B cell (primary cell): Measurements from ENCODE around the gene CHSY3. TPM values are rescaled to one million over a fixed set of nuclear protein-coding genes. Genes with fewer than 3 reads are reported as not detected.

Experiments used
- ATAC-seq: fragments of 200-7000 bp; cut with Tn5 transposase; one replicate; pipeline ENCODE4 v1.10.0; 2021; ENCODE audit warnings: low read depth, mild to moderate bottlenecking, moderate number of reproducible peaks, moderate library complexity
- CTCF ChIA-PET: fragments of 350-600 bp; sonication (Branson Sonifier 250); formaldehyde crosslinking; loops from one replicate; lab custom pipeline; 2021; ENCODE audit warnings: antibody characterized with exemption, inconsistent platforms; lab: Charles Lee
- POLR2A ChIA-PET: fragments of 350-600 bp; sonication (Branson Sonifier 250); formaldehyde crosslinking; loops from one replicate; lab custom pipeline; 2021; ENCODE audit warnings: antibody characterized with exemption; lab: Charles Lee
- DNase-seq: peaks from one replicate; pipeline ENCODE4 v3.0.0; 2013
- H2AFZ ChIP-seq: 2 replicates; pipeline ENCODE4 v1.6.1; 2012; ENCODE audit warnings: mild to moderate bottlenecking, low read depth, low read length; ENCODE audit not compliant: insufficient read depth, poor library complexity, severe bottlenecking
- H3K27ac ChIP-seq, 2 donors: 1 replicate in 1 of 2; 2 replicates in 1 of 2; pipeline ENCODE4 v1.5.1; 2012 to 2013; ENCODE audit warnings: low read length in 2 of 2, mild to moderate bottlenecking in 2 of 2, moderate library complexity in 1 of 2
- H3K27me3 ChIP-seq, 4 experiments: fragments of 200-600 bp in 1 of 4; sonication (generic) in 1 of 4; replicated peaks in 1 of 4; 1 replicate in 2 of 4; 2 replicates in 2 of 4; pipeline versions ENCODE4 v1.6.1 to v1.7.0; 2013 to 2016; ENCODE audit warnings: low read length in 3 of 4, mild to moderate bottlenecking in 2 of 4, mixed read lengths in 1 of 4, moderate library complexity in 1 of 4; ENCODE audit not compliant: insufficient read depth in 4 of 4, control insufficient read depth in 3 of 4; ENCODE audit errors: control extremely low read depth in 1 of 4
- H3K36me3 ChIP-seq, 2 experiments: replicated peaks in 1 of 2; 1 replicate in 1 of 2; 2 replicates in 1 of 2; pipeline versions ENCODE4 v1.6.1 to v1.7.1; 2013; ENCODE audit warnings: low read length in 1 of 2; ENCODE audit not compliant: insufficient read depth in 2 of 2, control insufficient read depth in 1 of 2; ENCODE audit errors: control extremely low read depth in 1 of 2, extremely low read depth in 1 of 2
- H3K4me1 ChIP-seq, 2 donors: fragments of 200-600 bp in 1 of 2; sonication (generic) in 1 of 2; 1 replicate in 1 of 2; 2 replicates in 1 of 2; pipeline versions ENCODE4 v1.5.1 to v1.6.1; 2013 to 2017; ENCODE audit warnings: low read length in 2 of 2; ENCODE audit not compliant: control insufficient read depth in 2 of 2, insufficient read depth in 2 of 2
- H3K4me2 ChIP-seq: replicated peaks from 2 replicates; pipeline ENCODE3; 2012; ENCODE audit warnings: mild to moderate bottlenecking, low read depth, low read length; ENCODE audit not compliant: poor library complexity, severe bottlenecking
- H3K4me3 ChIP-seq, 5 experiments: fragments of 200-600 bp in 1 of 5; sonication (generic) in 1 of 5; 1 replicate in 3 of 5; 2 replicates in 2 of 5; pipeline versions ENCODE4 v1.5.1 to v1.7.0; 2011 to 2016; ENCODE audit warnings: low read length in 4 of 5, mild to moderate bottlenecking in 4 of 5, low read depth in 2 of 5, control low read depth in 1 of 5, moderate library complexity in 1 of 5; ENCODE audit not compliant: insufficient read depth in 1 of 5; ENCODE audit errors: control extremely low read depth in 1 of 5, extremely low read depth in 1 of 5
- H3K79me2 ChIP-seq: fragments of 200-600 bp; sonication (generic); one replicate; pipeline ENCODE4 v1.6.0; 2016; ENCODE audit warnings: low read length; ENCODE audit not compliant: control insufficient read depth, insufficient read depth
- H3K9ac ChIP-seq: fragments of 200-600 bp; sonication (generic); 2 replicates; pipeline ENCODE4 v1.6.1; 2017; ENCODE audit warnings: mild to moderate bottlenecking, low read length, moderate library complexity
- H3K9me3 ChIP-seq, 3 donors: one replicate each; pipeline versions ENCODE4 v1.6.1 to v1.7.1; 2013; ENCODE audit warnings: low read length in 2 of 3; ENCODE audit not compliant: control insufficient read depth in 2 of 3, insufficient read depth in 1 of 3; ENCODE audit errors: control extremely low read depth in 1 of 3
- H4K20me1 ChIP-seq: 2 replicates; pipeline ENCODE4 v1.6.0; 2012; ENCODE audit warnings: mild to moderate bottlenecking, low read length; ENCODE audit not compliant: insufficient read depth, control insufficient read depth, poor library complexity, severe bottlenecking
- H3K27ac Mint-ChIP-seq: one replicate; pipeline ENCODE4 v1.8.0; 2021; ENCODE audit warnings: mixed read lengths
- H3K27me3 Mint-ChIP-seq: one replicate; pipeline ENCODE4 v1.8.0; 2021; ENCODE audit warnings: mixed read lengths
- H3K4me1 Mint-ChIP-seq: one replicate; pipeline ENCODE4 v1.8.0; 2021; ENCODE audit warnings: mixed read lengths
- H3K4me3 Mint-ChIP-seq: one replicate; pipeline ENCODE4 v1.8.0; 2021; ENCODE audit warnings: mixed read lengths
- H3K9me3 Mint-ChIP-seq: one replicate; pipeline ENCODE4 v1.8.0; 2022; ENCODE audit warnings: mixed read lengths; ENCODE audit not compliant: insufficient read depth
- CTCF ChIP-seq: fragments of 200-600 bp; IDR thresholded peaks from one replicate; pipeline ENCODE4 v1.8.0; 2022; ENCODE audit warnings: antibody characterized with exemption, mild to moderate bottlenecking
- EZH2 ChIP-seq: IDR thresholded peaks from 2 replicates; pipeline ENCODE4 v1.6.1; 2012; ENCODE audit warnings: borderline replicate concordance, low read depth, mild to moderate bottlenecking, moderate library complexity, low read length; ENCODE audit not compliant: insufficient read depth, poor library complexity, severe bottlenecking
- WGBS: methylation state at CpG from one replicate; pipeline ENCODE4 v1.1.5; 2013; ENCODE audit warnings: missing lambda C conversion rate; ENCODE audit not compliant: insufficient coverage; 5-methylcytosine and 5-hydroxymethylcytosine counted together
- intact Hi-C: fragments of 100-400 bp; cut with micrococcal nuclease; formaldehyde crosslinking; loops from one replicate; pipeline ENCODE4 v1.10.0; 2022
- polyA plus RNA-seq: library from polyadenylated mRNA; depleted of rRNA; stranded (reverse); fragments of >200 nt; gene quantifications from 2 replicates; pipeline ENCODE4 v1.2.3, GENCODE V29; 2012
- total RNA-seq, 2 donors: library from RNA; stranded (reverse); fragments of 120-200 nt in 1 of 2; gene quantifications; 1 replicate in 1 of 2; 2 replicates in 1 of 2; pipeline versions ENCODE4 v1.2.3 to v1.2.4, GENCODE V29; 2013 to 2022

CHSY3 gene
- total and polyA plus RNA-seq, 2 donors (not counting 1 experiment from before 2014, with no cell fraction given), result not detected

- DNase-seq, result no peak
- H2AFZ ChIP-seq, result no peak overlapping the region
- H3K4me2 ChIP-seq, result no peak overlapping the region
- H3K27ac ChIP-seq, result no peak overlapping the region
- Mint-ChIP-seq H3K27me3 (no peaks in the 10 kb centered on the region), H3K27ac (no peak overlapping the region), H3K4me1 (no peaks in the 10 kb centered on the region), H3K4me3 (no peak overlapping the region), H3K9me3 (peaks cover 3% of the 10 kb centered on the region)
- no peak overlapping the region for H3K9ac ChIP-seq
- no peaks in the 10 kb centered on the region for H3K79me2 ChIP-seq
- no peak overlapping the region for H3K4me3 ChIP-seq
- ChIA-PET POLR2A (no interaction called here), CTCF (no interaction called here)
- H3K9me3 ChIP-seq, result no peaks in the 10 kb centered on the region
- H3K4me1 ChIP-seq, result no peaks in the 10 kb centered on the region
- no peaks in the 10 kb centered on the region for H3K27me3 ChIP-seq
- ATAC-seq, result no peak
- H3K36me3 ChIP-seq, result no peaks in the 10 kb centered on the region
- no peak for TF ChIP-seq EZH2
- no peak for TF ChIP-seq CTCF
- no peaks in the 10 kb centered on the region for H4K20me1 ChIP-seq
- intact Hi-C loops, result no loop called here
Measured at GRCh38 chr5:130171699-130172098, 267.4 kb downstream of the CHSY3 start.

GRCh38 chr5:130183115-130183514, 278.9 kb downstream of the CHSY3 start:
- no peaks in the 10 kb centered on the region for H3K36me3 ChIP-seq
- H3K4me2 ChIP-seq, result no peak overlapping the region
- no peak overlapping the region for H3K4me3 ChIP-seq
- POLR2A ChIA-PET, result no interaction called here
- intact Hi-C loops, result no loop called here
- H3K4me1 ChIP-seq, result no peaks in the 10 kb centered on the region
- no peak overlapping the region for H3K27ac ChIP-seq
- H3K9ac ChIP-seq, result no peak overlapping the region
- no peaks in the 10 kb centered on the region for H3K9me3 Mint-ChIP-seq
- no peak overlapping the region for H2AFZ ChIP-seq
- no peaks in the 10 kb centered on the region for H3K27me3 ChIP-seq
- H3K27me3 Mint-ChIP-seq, result no peaks in the 10 kb centered on the region
- H3K4me3 Mint-ChIP-seq, result no peak overlapping the region
- no peak for DNase-seq
- ATAC-seq, result no peak
- no peaks in the 10 kb centered on the region for H3K4me1 Mint-ChIP-seq
- WGBS, result no CpG with 5 or more reads among the region's 7 CpGs
- H3K27ac Mint-ChIP-seq, result no peak overlapping the region
- CTCF ChIA-PET, result no interaction called here
- H3K9me3 ChIP-seq, result peaks cover 0 to 1% (median 0%) of the 10 kb centered on the region in 3 donors
- H4K20me1 ChIP-seq, result no peaks in the 10 kb centered on the region
- TF ChIP-seq EZH2 (no peak), CTCF (no peak)
- H3K79me2 ChIP-seq, result no peaks in the 10 kb centered on the region
